ENCODE measurements around the gene PRRT1. TPM values are rescaled to one million over a fixed set of nuclear protein-coding genes. Genes with fewer than 3 reads are reported as not detected.

Gene PRRT1
- total RNA-seq, 1 experiment from 2014 or later, result 1.9 TPM

GRCh38 chr6:32198866-32199265, 47.1 kb upstream of the PRRT1 start:
- WGBS (ENCODE audit: extremely low coverage, insufficient read length, low lambda C conversion rate), result no CpG with 5 or more reads among the region's 17 CpGs
- no peaks in the 10 kb centered on the region for H3K36me3 Mint-ChIP-seq (ENCODE audit: insufficient read depth in 1 of 3, low read depth in 3 of 3)
- peak overlapping the region in 1 of 3 experiments; percentile 92; a peak in 1 of 7 replicates for H3K27ac Mint-ChIP-seq
- Histone ChIP-seq H4K20me1 (ENCODE audit: control insufficient read depth, insufficient read depth, insufficient read length) (no peaks in the 10 kb centered on the region), H3K4me1 (ENCODE audit: insufficient read depth, low read length) (no peaks in the 10 kb centered on the region; the same call in 1 of the 2 replicates), H3K18ac (ENCODE audit: insufficient read length, low read depth, low read length) (no peak overlapping the region), H3K79me2 (ENCODE audit: insufficient read depth, low read length) (no peaks in the 10 kb centered on the region), H2AFZ (ENCODE audit: low read length) (no peak overlapping the region), H3K56ac (ENCODE audit: insufficient read length, low read depth, low read length) (no peak overlapping the region), H3K79me1 (ENCODE audit: insufficient read depth, low read depth, low read length, poor library complexity, severe bottlenecking) (no peaks in the 10 kb centered on the region), H3K4ac (ENCODE audit: low read depth, low read length) (no peak overlapping the region), H4K91ac (ENCODE audit: insufficient read length, low read depth, low read length) (no peak overlapping the region), H3T11ph (ENCODE audit: low read length) (no peak overlapping the region), H3K9me3 (ENCODE audit: control insufficient read depth, low read depth, low read length) (no peaks in the 10 kb centered on the region), H2BK120ac (ENCODE audit: low read depth, low read length, poor library complexity, severe bottlenecking) (no peak overlapping the region), H3K14ac (ENCODE audit: insufficient read depth, low read length) (no peak overlapping the region), H3K4me2 (ENCODE audit: insufficient read depth, insufficient read length, low read length) (no peak overlapping the region), H2BK20ac (ENCODE audit: low read depth, low read length, poor library complexity, severe bottlenecking) (no peak overlapping the region), H4K8ac (replicated peaks; ENCODE audit: insufficient read length, low read depth, low read length) (no peak overlapping the region), H3K27me3 (ENCODE audit: insufficient read depth, low read length) (no peaks in the 10 kb centered on the region), H4K5ac (ENCODE audit: insufficient read length, low read depth, low read length) (no peak overlapping the region), H2BK5ac (ENCODE audit: insufficient read length, low read length) (no peak overlapping the region), H3K23me2 (ENCODE audit: insufficient read length, low read depth, low read length, poor library complexity, severe bottlenecking) (peaks cover 9% of the 10 kb centered on the region), H2AK5ac (ENCODE audit: insufficient read length, low read length) (no peak overlapping the region), H2BK12ac (ENCODE audit: insufficient read length, low read depth, low read length) (no peak overlapping the region), H3K23ac (ENCODE audit: insufficient read length, low read depth, low read length) (no peak overlapping the region), H3K9ac (ENCODE audit: extremely low read depth, insufficient read length, low read length) (no peak overlapping the region), H2BK15ac (ENCODE audit: low read depth, low read length) (no peak overlapping the region), H3K27ac (ENCODE audit: insufficient read length, low read depth, low read length) (no peak overlapping the region)
- DNase-seq, result no peak
- H3K4me1 Mint-ChIP-seq, result peaks cover 19 to 24% of the 10 kb centered on the region in 2 experiments
- H3K4me3 Mint-ChIP-seq, result no peak overlapping the region
- H3K9me3 Mint-ChIP-seq, result no peaks in the 10 kb centered on the region
- no peaks in the 10 kb centered on the region for H3K27me3 Mint-ChIP-seq (ENCODE audit: low read depth)
- TF ChIP-seq CTCF (conservative IDR thresholded peaks at IDR 0.05), result no peak

Measured in H9 (cell line).